22Rv1 (cell line): ENCODE results near the gene PLA2G6.

Source experiments
- H3K27ac ChIP-seq: fragments of 450-650 bp; 2 replicates; pipeline ENCODE4 v1.5.1; 2017
- ZFX ChIP-seq: fragments of 450-650 bp; IDR thresholded peaks from 2 replicates; pipeline ENCODE4 v1.6.1; 2017; ENCODE audit warnings: antibody characterized with exemption, borderline replicate concordance
- TF ChIP-seq, protein P1 (sequence below): fragments of 450-650 bp; IDR thresholded peaks from 2 replicates; pipeline ENCODE4 v1.5.1; 2017; ENCODE audit warnings: mild to moderate bottlenecking

Gene PLA2G6

GRCh38 chr22:38087855-38088254, 93.8 kb downstream of the PLA2G6 start:
- TF ChIP-seq, protein P1, sequence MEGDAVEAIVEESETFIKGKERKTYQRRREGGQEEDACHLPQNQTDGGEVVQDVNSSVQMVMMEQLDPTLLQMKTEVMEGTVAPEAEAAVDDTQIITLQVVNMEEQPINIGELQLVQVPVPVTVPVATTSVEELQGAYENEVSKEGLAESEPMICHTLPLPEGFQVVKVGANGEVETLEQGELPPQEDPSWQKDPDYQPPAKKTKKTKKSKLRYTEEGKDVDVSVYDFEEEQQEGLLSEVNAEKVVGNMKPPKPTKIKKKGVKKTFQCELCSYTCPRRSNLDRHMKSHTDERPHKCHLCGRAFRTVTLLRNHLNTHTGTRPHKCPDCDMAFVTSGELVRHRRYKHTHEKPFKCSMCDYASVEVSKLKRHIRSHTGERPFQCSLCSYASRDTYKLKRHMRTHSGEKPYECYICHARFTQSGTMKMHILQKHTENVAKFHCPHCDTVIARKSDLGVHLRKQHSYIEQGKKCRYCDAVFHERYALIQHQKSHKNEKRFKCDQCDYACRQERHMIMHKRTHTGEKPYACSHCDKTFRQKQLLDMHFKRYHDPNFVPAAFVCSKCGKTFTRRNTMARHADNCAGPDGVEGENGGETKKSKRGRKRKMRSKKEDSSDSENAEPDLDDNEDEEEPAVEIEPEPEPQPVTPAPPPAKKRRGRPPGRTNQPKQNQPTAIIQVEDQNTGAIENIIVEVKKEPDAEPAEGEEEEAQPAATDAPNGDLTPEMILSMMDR: no peak
- TF ChIP-seq ZFX: no peak
- H3K27ac ChIP-seq: no peak overlapping the region

- TF ChIP-seq, protein P1: no peak
- TF ChIP-seq ZFX: no peak
These were observed 94.7 kb downstream of the PLA2G6 start for GRCh38 chr22:38086942-38087341.

GRCh38 chr22:38086001-38086845, 95.4 kb downstream of the PLA2G6 start:
- no peak overlapping the region for H3K27ac ChIP-seq
- no peak for TF ChIP-seq ZFX
- TF ChIP-seq, protein P1: no peak

More at GRCh38 chr22:38086942-38087341, 94.7 kb downstream of the PLA2G6 start:
- H3K27ac ChIP-seq: no peak overlapping the region

- no peak for TF ChIP-seq ZFX
- TF ChIP-seq, protein P1: no peak
These were observed 96.1 kb downstream of the PLA2G6 start for GRCh38 chr22:38085501-38085900.

GRCh38 chr22:38085056-38085455, 96.6 kb downstream of the PLA2G6 start:
- TF ChIP-seq, protein P1: no peak
- peak overlapping the region; percentile 17; the same call in 1 of the 2 replicates for H3K27ac ChIP-seq

More at GRCh38 chr22:38085501-38085900, 96.1 kb downstream of the PLA2G6 start:
- peak overlapping the region; percentile 17; the same call in 1 of the 2 replicates for H3K27ac ChIP-seq

- no peak for TF ChIP-seq ZFX
- TF ChIP-seq, protein P1: no peak
- peak within 1 kb of the TSS; percentile 17; the same call in 1 of the 2 replicates for H3K27ac ChIP-seq
These were observed 97.5 kb downstream of the PLA2G6 start, which contains the start of gene SLC16A8 for GRCh38 chr22:38083931-38084631. Gene SLC16A8, minus strand, starts transcription at chr22:38084184. Its CDS starts 1,311 bp downstream, at chr22:38082873.
